ENCODE data around the gene EFHD2. TPM values are rescaled to one million over a fixed set of nuclear protein-coding genes. Genes with fewer than 3 reads are reported as not detected.
A peak's percentile ranks its signal among the peaks of the same experiment; 100 is the strongest.
"Not testable (repeated sequence)": the region's sequence is repeated elsewhere in the genome, so short reads cannot be mapped to it uniquely, and the experiment has no call there.

Gene EFHD2
- total RNA-seq, 1 donor from 2014 or later = 20.2 TPM

DNA sequence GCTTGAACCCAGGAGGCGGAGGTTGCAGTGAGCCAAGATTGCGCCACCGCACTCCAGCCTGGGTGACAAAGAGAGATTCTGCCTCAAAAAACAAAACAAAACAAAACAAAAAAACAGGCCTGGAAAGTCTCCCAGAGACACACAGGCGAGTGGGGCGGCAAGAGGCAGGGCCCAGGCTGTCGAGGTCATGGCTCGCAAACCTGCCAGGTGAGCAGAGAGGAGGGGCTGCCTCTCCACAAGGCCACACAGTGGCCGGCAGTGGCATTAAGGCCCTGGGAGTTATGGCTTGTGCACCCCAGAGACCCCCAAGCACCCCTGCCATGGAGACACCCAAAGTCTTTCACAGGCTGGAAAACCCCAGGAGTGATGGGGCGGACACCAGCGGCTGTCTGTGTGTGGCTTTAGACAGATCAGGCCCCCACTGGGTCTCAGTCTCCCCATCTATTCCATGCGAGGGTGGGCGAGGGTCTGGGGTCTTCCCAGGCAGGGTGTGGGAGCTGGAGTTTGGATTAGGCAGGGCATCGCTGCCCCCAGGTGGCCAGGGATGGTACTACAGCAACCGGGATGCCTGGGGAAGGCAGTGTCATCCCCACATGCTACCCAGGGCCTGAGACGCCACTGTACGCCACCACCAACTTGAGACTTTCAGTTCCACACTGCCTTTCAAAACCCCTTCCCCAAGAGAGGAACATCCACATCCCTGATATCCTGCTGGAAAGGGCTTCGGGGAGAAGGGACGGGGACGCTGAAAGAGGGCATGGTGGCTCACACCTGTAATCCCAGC, 21.3 kb downstream of the EFHD2 start:
- DNase-seq (ENCODE audit: low read depth in 2 of 2) = peak; percentile 50 to 63

DNA sequence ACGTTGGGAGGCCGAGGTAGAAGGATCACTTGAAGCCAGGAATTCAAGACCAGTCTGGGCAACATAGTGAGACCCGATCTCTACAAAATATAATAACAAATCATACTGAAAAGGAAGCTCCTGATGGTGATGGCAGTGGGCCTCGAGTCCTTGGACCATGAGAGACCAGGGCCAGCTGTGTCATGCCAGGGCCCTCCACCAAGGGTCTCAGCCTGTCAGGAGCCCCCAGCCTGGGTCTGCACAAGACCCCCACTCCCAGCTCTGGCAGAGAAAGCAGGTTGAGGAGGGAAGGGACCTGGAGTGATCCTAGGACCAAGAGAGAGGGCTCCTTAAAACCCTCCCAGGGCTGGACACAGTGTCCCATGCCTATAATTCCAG, 21.9 kb downstream of the EFHD2 start:
- DNase-seq (ENCODE audit: low read depth in 2 of 2) = no peak

DNA sequence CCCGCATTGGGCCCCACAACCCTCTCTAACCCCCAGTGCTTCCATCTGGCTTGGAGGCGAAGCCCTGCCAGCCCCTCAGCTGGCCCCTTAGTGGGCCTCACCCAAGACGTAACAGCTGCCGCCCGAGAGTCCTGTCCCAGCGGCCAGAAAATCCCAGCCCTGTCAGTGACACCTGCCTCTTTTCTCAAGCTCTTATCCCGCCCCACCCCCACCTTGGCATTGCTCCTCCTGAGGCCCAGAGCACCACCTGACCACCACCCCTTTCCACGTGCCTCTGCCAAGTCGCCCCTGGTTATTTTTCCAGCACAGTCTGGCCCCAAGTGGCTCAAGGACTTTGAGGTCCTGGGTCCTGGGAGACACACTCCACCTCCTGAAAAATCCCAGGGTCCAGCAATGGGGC, 22.6 kb downstream of the EFHD2 start:
- no peak for DNase-seq (ENCODE audit: low read depth in 2 of 2)

DNA sequence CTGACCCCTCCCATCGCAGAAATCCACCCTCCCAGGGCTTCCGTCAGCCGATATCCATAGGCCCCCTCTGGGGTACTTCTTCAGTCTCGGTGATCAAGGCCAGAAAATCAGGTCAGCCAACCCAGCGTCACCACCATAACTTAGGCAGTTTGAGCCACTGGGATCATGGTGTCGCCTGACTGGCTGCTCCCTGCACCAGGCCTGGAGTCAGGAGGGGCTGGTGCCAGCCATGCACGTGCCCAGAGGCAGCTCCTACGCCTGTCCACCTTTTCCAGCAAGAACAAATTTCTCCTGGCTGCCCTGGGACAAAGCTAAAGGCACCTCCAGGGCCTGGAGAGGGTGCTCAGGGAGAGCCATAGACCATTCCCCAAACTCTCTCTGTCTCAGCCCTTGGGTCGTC, 23.8 kb downstream of the EFHD2 start:
- DNase-seq (ENCODE audit: low read depth in 2 of 2) = no peak

DNA sequence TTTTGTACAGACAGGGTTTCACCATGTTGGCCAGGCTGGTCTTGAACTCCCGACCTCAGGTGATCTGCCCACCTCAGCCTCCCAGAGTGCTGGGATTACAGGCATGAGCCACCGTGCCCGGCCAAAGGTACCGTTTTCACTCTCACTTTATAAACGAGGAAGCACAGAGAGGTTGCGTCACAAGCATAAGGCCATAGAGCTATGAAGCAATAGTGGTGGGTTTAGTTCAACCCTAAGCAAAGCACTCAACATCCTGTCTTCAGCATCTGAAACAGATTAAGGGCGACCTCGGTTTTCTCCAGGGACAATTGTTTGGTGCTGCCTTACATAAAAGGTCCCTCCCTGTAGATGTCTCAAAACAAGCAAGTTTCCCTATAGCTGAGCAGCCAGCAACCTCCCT, 25.1 kb downstream of the EFHD2 start:
- not testable (repeated sequence) for DNase-seq (ENCODE audit: low read depth in 2 of 2)

DNA sequence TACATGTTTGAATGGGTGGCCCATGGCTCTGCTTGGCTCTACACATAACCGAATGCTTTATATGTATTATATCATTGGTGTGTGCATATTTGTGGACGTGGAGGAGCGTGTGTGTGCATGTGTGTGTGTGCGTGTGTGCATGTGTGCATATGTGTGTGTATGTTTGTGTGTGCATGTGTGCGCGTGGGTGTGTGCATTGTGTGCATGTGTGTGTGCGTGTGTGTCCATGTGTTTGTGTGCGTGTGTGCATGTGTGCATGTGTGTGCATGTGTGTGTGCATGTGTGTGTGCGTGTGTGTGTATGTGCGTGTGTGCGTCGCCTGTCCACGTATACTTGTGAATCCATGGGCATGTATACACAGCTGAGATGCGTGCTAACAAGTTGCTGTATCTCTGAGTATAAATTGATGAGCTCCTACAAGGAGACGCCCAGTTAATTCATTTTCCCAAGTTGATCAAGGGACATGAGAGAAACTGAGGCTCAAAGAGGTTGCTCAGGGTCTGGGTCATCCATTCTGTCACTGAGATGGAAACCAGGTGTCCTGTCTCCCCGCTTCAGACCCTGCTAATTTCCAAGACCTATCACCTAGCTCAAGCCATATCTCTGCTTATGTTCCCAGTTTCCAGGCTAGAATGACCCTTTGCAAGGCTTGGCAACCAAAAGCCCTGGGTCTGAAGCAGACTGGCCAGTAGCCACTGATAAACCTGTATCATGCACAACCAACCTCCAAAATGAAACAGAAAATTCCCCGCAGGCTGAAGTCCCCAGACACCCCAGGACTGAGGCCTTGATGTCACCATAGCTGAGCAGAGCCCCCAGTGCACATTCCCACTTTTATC, 25.8 kb downstream of the EFHD2 start:
- DNase-seq (ENCODE audit: low read depth in 2 of 2) = no peak

DNA sequence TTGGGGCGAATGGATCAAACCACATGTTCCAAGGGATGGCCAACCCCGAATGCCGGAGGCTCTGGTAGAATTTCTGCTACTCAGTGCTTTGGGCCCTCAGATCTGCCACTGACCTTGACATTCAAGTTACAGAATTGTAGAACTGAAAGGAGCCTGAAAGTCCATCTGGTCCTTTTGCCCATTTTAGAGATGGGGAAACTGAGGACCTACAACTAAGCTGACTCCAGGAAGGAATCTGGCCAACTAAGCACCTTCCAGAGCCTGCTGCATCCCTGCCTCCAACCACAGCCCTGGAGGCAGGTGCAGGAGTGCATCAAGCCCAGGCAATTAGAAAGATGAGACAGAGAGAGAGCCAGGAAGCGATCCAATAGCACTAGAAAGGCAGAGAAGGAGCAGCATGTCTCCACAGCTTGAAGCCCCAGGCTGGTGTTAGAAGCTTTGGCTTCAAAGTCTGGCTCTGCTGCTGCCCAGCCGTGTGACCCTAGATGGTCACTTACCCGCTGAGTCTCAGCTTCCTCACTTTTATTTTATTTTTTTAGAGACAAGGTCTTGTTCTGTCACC, 27.3 kb downstream of the EFHD2 start:
- DNase-seq (ENCODE audit: low read depth in 2 of 2) = no peak

DNA sequence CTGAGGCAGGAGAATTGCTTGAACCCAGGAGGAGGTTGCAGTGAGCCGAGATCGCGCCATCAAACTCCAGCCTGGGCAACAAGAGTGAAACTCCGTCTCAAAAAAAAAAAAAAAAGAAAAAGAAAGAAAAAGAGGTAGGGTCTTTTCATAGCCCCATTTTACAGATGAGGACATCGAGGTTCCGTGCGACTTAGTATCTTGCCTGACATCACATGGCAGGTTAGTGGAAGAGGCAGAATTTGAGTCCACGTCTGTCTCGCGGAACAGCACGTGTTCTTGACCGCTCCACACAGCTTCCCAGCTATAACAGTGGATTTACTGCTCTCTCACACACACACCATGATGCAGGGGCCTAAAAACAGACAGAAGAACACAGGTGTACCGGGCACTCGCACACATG, 29.6 kb downstream of the EFHD2 start:
- DNase-seq (ENCODE audit: low read depth in 2 of 2) = no peak

DNA sequence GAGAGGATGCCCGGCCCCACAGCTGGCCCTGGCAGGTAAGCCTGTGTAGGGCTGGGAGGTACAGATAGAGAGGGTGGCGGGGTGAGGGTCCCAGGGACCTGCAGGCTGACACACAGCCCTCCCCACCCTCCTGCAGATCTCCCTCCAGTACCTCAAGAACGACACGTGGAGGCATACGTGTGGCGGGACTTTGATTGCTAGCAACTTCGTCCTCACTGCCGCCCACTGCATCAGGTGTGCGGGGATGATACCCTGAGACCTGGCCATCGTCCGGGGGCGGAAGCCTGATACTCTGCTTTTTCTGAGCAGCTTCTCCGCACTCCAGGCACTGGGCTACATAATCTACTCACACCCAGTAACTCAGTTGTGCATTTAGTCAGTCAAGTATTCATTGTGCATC, 30.7 kb downstream of the EFHD2 start:
- no peak for DNase-seq (ENCODE audit: low read depth in 2 of 2)

DNA sequence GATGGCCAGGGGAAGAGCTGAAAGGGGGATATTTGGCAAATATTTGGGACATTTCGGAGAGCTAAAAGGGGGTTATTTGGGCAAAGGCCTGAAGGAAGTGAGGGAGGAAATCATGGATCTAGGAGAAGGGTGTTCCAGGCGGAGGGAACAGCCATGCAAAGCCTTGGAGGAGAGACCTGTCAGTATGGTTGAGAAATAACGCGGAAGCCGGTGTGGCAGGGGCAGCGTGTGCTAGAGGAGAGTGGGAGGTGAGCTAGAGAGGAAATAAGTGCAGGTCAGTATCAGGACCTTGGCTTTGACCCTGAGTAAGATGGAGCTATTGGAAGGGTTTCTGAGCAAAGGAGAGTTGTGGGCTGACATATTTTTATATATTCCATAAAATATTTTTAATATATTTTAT, 31.6 kb downstream of the EFHD2 start:
- DNase-seq (ENCODE audit: low read depth in 2 of 2) = no peak

DNA sequence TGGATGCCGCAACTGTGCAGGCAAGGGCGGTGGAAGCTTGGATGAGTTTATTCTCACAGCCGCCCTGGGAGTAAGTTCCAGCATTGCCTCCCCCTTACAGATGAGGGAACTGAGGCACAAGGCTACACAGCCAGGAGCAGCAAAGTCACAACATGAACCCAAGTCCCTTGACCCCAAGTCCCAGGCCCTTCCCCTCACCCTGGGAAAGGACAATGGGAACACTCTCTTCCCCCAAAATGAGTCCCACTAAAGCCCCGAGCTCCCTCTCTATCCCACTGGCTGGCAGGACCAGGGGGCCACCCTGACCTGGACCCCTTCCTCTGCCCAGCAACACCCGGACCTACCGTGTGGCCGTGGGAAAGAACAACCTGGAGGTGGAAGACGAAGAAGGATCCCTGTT, 32.4 kb downstream of the EFHD2 start:
- no peak for DNase-seq (ENCODE audit: low read depth in 2 of 2)

DNA sequence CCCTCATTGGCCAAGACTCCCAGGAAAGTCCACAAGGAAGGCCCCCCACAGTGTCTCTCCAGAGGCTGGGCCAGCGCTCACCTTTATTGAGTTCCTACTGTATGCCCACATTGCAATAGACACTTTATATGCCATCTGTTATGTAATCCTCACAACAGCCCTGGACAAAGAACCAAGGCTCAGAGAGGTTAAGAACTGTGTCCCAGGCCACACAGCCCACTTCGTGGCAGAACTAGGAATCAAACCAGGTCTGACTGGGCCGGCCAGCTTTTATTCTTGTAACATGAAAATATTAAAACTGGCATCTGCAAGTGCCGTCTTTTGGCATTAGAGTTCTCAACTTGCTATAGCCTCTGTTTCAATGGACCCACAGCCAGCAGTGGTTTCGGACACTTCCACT, 33.1 kb downstream of the EFHD2 start:
- no peak for DNase-seq (ENCODE audit: low read depth in 2 of 2)

DNA sequence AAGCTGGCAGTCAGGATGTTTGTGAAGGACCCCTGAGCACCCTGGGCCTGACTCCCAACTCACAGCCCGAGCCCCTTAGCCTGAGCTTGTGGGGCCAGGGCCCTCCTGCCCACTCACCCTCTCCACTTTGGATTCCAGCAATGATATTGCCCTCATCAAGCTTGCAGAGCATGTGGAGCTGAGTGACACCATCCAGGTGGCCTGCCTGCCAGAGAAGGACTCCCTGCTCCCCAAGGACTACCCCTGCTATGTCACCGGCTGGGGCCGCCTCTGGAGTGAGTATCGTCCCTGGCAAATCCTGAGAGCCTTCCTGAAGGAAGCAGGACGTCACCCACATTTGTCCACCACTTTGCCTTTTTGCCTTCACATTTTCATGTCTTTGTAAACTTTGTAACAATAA, 33.6 kb downstream of the EFHD2 start:
- no peak for DNase-seq (ENCODE audit: low read depth in 2 of 2)

DNA sequence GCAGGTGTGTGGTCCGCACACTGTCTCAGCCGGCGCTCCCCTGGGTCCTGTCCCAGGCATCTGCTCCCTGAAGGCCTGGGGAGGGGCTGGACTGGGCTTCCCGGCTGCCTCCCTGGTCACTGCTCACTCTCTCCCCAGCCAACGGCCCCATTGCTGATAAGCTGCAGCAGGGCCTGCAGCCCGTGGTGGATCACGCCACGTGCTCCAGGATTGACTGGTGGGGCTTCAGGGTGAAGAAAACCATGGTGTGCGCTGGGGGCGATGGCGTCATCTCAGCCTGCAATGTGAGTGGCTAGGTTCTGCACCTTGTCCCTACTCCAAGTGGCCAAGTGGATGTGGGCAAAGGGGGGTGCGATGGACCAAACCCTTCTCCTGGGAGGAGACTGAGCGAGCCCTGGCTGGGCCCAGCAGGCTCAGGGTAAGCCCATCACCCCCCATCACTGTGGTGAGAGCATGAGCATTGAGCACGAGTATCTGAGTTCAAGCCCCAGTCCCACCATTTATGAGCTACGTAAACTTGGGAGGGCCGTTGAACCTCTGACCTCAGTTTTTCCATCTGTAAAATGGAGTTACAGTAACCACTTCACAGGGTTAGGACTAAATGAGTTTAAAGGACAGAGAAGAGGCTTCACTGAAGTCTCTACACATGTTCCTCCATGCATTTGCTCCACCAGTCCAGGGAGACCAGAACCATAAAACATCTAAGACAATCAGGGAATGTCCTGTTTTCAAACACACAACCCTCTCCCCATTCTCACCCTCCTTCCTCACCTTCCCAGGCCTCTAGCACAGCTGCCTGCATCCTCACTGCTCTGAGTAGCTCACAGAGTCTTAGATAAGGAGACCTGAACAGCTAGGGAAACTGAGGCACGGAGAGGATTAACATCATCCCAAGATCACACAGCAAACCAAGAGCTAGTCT, 35.0 kb downstream of the EFHD2 start:
- DNase-seq (ENCODE audit: low read depth in 2 of 2) = no peak

DNA sequence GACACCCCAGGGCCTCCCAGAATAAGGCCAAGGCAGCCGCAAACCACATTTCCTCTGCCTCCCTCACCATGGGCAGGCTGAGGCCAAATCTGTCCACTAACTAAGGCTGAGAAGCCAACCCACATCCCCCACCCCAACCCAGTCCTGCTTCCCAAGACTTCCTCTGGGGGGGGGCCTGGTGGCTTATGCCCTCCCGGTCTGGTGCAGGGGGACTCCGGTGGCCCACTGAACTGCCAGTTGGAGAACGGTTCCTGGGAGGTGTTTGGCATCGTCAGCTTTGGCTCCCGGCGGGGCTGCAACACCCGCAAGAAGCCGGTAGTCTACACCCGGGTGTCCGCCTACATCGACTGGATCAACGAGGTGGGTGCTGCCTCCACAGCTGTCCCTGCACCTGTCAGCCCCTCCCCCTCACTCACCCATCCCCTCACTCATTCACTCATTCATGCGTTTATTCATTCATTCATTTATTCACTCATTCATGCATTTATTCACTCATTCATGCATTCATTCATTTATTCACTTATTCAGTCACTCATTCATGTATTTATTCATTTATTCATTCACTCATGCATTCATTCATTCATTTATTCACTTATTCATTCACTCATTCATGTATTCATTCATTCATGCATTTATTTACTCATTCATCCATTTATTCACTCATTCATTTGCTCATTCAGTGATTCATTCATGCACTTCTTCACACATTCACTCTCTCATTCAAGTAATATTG, 35.9 kb downstream of the EFHD2 start:
- no peak for DNase-seq (ENCODE audit: low read depth in 2 of 2)

DNA sequence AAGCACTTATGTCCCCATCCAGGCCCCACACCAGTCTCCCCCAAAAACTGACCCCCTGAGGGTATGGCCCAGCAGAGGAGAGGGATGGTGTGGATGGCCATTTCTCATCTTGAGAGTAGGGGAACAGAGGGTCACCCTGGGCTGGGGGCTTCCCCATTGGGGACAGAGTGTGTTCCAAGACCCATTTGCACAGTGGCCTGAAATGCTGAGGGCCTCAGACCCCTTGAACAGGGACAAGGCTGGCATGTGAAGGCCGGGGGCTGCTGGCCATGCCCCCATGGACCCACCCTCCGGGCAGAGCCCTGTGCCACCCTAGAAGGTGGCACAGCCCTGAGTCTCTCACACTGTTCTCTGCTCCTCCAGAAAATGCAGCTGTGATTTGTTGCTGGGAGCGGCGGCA, 36.5 kb downstream of the EFHD2 start:
- no peak for DNase-seq (ENCODE audit: low read depth in 2 of 2)

DNA sequence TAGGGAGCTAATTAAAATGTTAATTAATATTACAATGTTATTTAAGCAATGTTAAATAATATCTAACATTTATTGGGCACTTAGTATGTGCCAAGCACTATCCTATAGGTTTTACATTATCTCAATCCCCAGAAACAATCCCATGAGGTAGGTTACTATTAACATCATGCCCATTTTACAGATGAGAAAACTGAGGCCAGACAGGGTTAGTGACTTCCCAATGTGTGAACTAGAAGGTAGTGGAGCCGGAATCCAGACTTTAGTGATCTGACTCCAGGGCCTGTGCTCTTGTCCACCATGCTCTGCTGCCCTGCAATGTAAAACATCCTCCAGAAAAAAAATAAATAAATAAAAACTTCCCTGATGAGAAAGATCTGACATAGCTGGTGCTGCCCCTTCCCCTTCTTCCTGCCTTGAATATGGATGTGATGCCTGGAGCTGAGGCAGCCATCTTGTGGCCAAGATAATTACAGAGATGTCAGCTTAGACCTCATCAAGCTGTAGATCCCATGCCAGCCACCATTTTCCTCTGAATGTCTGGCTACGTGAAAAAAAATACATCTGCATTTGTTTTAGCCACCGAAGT, 39.3 kb downstream of the EFHD2 start:
- no peak for DNase-seq (ENCODE audit: low read depth in 2 of 2)

DNA sequence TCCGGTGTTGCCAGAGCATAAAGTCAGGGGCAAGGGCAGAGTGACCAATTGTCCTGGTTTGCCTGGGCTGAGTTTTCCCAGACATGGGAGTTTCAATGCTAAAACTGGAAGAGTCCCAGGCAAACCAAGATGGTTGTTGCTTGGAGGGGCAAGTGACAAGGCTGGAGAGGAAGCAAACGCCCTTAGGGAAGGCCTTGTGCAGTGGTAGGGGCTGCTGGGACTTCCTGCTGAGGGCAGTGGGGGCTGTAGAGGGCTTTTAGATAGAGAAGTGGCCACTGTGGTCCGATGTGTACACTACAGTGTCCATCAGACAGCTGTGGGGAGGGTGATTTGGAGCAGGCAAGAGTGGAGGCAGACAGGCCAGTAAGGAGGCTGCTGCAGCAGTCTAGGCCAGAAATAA, 39.9 kb downstream of the EFHD2 start:
- DNase-seq (ENCODE audit: low read depth in 2 of 2) = no peak

DNA sequence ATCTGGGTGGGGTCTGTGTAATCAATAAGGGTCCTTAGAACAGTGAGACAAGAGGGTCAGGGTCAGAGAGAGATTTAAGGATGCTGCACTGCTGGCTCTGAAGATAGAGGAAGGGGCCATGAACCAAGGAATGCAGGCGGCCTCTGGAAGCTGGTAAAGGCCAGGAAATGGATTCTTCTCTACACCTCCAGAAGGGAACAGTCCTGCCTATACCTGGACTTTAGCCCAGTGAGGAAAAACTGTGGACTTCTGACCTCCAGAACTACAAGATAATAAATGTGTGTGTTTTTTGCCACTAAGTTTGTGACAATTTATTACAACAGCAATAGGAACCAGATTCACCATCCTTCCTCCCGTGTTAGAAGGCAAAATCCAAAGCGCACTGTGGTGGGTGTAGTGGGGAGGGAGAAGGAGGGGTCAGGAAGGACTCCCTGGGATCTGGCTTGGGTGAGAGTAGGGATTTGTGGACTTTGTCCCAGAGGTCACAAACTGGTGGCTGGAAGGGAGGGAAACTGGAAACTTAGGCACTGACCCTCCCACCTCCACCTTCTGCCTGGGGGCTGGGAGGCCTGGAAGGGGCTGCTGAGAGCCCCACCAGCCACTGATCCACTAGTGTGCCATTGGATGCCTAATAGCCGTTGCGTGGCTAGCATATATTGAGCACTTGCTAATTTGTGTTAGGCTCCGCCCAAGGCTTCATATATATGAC, 41.5 kb downstream of the EFHD2 start:
- no peak for DNase-seq (ENCODE audit: low read depth in 2 of 2)

DNA sequence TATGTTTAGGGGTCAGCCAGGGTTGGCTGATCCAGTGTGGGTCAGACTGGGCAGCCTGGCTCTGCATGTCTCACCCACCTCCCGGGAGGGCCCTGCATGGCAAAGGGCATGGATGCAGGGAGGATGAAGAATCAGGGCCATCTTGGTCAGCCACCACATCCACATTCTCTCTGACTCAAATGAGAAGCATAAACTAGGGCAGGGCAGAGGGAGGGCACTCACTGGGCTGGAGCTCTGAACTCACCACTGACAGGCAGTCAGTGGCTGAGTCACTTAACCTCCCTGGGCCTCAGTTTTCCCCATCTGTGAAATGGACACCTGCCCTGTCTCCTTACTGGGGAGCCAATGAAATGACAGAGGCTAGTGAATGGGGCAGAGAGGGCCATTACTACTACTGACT, 42.5 kb downstream of the EFHD2 start:
- no peak for DNase-seq (ENCODE audit: low read depth in 2 of 2)

Data from lung microvascular endothelial cell (primary cell).